ENCODE data around the gene SOWAHC. TPM values are rescaled to one million over a fixed set of nuclear protein-coding genes. Genes with fewer than 3 reads are reported as not detected.

The SOWAHC gene
- total RNA-seq, 1 experiment from 2014 or later = 20.1 TPM

DNA sequence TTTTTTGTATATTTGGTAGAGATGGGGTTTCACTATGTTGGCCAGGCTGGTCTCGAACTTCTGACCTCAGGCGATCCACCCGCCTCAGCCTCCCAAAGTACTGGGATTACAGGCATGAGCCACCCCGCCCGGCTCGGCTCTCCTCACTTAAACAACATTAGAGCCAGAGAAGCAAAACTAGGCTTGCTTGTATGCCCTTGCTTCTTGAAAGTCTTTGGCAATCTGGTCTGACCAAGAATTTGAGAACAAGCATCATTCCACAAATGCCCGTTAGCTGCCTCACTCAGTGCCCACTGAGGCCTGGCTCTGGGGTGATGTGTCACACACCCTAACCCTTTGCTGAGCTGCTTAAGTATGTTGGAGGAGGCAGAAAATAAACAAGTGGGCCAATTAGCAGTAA is 33.5 kb downstream of the SOWAHC start:
- no peak for DNase-seq

DNA sequence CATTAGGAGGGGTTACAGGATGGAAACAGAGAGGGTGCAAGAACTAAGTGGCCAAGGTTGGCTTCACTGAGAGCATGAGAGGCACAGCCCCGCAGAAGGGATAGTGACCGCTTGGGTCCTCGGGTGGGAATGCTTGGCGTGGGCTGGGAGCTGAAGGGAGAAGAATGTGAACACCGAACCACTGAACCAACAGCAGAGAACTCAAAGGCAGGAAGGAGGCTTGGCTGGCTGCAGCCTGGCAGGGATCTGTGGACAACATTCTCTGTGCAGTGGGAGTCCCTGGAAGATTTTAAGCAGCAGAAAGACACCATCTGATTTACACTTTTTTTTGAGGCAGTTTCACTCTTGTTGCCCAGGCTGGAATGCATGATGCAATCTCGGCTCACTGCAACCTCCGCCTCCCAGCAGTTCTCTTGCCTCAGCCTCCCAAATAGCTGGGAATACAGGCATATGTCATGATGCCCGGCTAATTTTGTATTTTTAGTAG is 33.9 kb downstream of the SOWAHC start:
- Histone ChIP-seq H3K27me3 (ENCODE audit: control insufficient read depth, insufficient read depth, low read length) (no peaks in the 10 kb centered on the region), H3K36me3 (replicated peaks; ENCODE audit: control insufficient read depth, insufficient read depth, low read length) (no peaks in the 10 kb centered on the region), H3K4me3 (ENCODE audit: insufficient read depth, low read depth, low read length) (no peak overlapping the region)
- DNase-seq = no peak

More for the DNA sequence above, 33.5 kb downstream of the SOWAHC start:
- Histone ChIP-seq H3K4me3 (ENCODE audit: insufficient read depth, low read depth, low read length) (no peak overlapping the region), H3K36me3 (replicated peaks; ENCODE audit: control insufficient read depth, insufficient read depth, low read length) (no peaks in the 10 kb centered on the region), H3K27me3 (ENCODE audit: control insufficient read depth, insufficient read depth, low read length) (no peaks in the 10 kb centered on the region)

DNA sequence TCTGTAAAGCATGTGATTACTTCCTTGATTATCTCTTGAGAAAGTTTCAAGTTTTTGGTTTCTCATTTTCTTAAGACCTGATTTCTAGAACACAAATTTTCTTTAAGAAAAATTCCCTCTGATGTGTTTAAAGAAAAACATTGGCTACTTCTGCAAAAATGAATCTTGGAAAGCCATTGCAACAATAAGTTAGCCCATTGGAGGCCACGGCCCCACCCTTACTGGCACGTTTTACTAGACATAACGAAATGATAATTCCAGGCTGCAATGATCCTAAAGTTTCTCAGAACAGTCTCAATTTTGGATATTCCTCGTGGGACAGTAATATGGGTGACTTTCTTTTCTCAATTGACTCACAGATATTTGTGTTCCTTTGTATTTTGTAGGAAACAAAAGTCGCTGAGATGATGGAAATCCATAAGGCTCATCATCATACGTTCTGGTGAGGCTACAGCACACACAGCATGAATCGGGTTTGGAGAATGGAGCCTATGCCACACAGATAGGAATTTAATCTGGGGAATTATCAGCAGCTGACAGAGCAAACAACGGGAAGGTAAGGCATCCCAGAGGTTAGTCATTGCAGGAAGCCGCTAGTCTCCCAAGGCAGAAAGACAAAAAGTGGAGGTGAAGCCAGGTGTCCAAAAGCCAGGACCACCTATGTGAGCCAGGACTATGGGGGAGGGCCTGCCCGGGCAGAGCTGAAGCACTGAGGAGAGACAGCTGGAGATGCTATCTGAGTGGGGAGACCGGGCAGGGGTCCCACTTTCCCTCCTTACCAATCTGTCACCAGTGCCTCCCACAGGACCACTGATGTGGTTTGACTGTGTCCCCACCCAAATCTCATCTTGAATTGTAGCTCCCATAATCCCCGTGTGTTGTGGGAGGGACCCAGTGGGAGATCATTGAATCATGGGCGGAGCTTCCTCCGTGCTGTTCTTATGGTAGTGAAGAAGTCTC is 35.9 kb downstream of the SOWAHC start:
- Histone ChIP-seq H3K4me3 (ENCODE audit: insufficient read depth, low read depth, low read length) (no peak overlapping the region), H3K36me3 (replicated peaks; ENCODE audit: control insufficient read depth, insufficient read depth, low read length) (no peaks in the 10 kb centered on the region), H3K27me3 (ENCODE audit: control insufficient read depth, insufficient read depth, low read length) (no peaks in the 10 kb centered on the region)
- DNase-seq = no peak

- no peaks in the 10 kb centered on the region for H3K27me3 ChIP-seq (ENCODE audit: control insufficient read depth, insufficient read depth, low read length)
- no peak overlapping the region for H3K4me3 ChIP-seq (ENCODE audit: insufficient read depth, low read depth, low read length)
These were observed 40.3 kb downstream of the SOWAHC start for GRCh38 chr2:109654326-109655050.

DNA sequence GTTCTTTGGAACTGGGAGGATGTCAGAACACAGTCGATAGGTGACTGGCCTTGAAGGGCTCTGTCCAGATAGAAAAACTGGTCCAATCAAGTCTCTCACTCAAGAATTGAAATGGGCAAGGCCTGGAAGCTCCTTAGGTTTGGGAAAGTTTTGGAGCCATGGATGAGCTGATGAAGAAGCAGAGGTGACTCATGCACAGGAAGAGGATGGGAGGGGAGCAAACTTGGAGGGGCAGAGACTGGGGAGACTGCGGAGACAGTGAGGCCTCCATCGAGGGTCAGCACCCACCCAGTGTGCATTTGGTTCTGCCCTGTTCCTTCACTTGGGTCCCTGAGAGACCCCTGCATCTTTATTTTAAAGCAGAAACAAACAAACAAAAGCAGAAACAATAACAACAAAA is 41.1 kb downstream of the SOWAHC start:
- no peak for DNase-seq
- Histone ChIP-seq H3K36me3 (replicated peaks; ENCODE audit: control insufficient read depth, insufficient read depth, low read length) (no peaks in the 10 kb centered on the region), H3K4me3 (ENCODE audit: insufficient read depth, low read depth, low read length) (no peak overlapping the region), H3K27me3 (ENCODE audit: control insufficient read depth, insufficient read depth, low read length) (no peaks in the 10 kb centered on the region)

More at GRCh38 chr2:109654326-109655050, 40.3 kb downstream of the SOWAHC start:
- DNase-seq = no peak
- H3K36me3 ChIP-seq (replicated peaks; ENCODE audit: control insufficient read depth, insufficient read depth, low read length) = no peaks in the 10 kb centered on the region

DNA sequence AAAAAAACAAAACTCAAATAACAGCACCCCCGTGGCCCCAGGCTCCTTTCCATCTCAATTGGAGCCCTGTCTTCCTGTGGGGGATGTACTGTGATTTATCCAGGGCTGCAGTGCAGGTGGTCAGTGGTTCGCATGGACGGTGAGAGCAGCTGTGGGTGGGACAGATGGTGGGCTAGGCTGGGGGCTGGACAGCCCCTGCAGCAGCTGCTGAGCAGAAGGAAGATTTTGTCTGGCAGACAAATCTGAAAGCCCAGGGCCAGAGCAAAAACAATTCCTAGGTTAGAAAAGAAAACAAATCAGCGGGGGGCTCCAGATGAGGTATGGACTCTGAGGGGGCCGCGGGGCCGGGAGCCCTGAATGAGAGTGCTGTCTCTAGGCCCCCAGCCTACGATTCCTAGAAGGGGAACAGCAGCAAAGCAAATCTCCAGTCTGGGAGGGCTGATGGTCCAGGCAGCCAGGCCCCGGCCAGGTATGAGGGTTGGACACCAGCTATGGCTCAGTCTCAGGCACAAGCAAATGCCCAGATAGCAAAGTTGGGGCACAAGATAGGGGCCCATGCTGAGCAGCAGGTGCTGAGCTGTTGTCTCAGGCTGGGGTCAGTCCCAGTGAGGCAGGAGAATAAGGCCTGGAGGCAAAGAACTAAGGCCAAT is 45.4 kb downstream of the SOWAHC start:
- no peak overlapping the region for H3K4me3 ChIP-seq (ENCODE audit: insufficient read depth, low read depth, low read length)

GRCh38 chr2:109660046-109660860 is 46.1 kb downstream of the SOWAHC start:
- no peaks in the 10 kb centered on the region for H3K27me3 ChIP-seq (ENCODE audit: control insufficient read depth, insufficient read depth, low read length)
- no peak for DNase-seq
- no peak overlapping the region for H3K4me3 ChIP-seq (ENCODE audit: insufficient read depth, low read depth, low read length)
- no peaks in the 10 kb centered on the region for H3K36me3 ChIP-seq (replicated peaks; ENCODE audit: control insufficient read depth, insufficient read depth, low read length)

More for the DNA sequence above, 45.4 kb downstream of the SOWAHC start:
- DNase-seq = peak; percentile 41
- Histone ChIP-seq H3K27me3 (ENCODE audit: control insufficient read depth, insufficient read depth, low read length) (no peaks in the 10 kb centered on the region), H3K36me3 (replicated peaks; ENCODE audit: control insufficient read depth, insufficient read depth, low read length) (no peaks in the 10 kb centered on the region)

DNA sequence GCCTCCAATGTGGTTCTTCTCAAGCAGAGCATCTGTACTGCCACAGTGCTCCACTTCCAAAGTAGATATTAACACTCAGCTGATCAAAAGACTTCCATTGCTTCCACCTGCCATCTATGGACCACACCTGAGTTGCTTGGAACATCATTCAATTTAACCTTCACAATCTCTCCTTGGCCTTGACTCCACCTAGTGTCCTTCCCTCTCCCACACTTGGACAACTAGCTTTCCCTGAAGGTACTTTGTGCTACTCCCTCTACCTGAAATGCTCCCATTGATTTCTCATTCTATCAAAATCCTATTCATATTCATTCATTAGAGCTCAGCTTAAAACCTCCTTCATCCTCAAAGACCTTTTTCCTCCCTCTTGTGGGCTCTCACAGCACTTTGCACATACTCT is 48.7 kb downstream of the SOWAHC start:
- no peak for DNase-seq
- Histone ChIP-seq H3K27me3 (ENCODE audit: control insufficient read depth, insufficient read depth, low read length) (no peaks in the 10 kb centered on the region), H3K36me3 (replicated peaks; ENCODE audit: control insufficient read depth, insufficient read depth, low read length) (no peaks in the 10 kb centered on the region), H3K4me3 (ENCODE audit: insufficient read depth, low read depth, low read length) (no peak overlapping the region)

DNA sequence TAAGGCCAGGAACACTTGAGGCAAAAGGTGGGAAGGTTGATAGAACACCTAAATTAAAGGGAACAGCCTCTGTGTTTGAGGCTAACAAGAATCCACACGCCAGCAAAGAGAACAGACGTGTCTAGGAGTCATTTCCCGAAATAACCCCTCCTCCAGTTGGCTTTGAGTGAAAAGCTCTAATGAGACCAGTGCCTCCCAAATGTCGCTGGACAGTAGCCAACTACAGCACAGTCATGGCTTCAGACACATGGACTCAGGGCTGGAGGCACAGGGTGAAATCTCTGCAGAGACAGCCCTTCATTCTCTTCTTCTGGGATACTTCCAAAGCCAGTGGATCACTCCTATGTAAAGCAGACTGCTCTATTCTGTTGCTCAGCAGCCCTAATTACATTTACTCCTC is 49.6 kb downstream of the SOWAHC start:
- Histone ChIP-seq H3K27me3 (ENCODE audit: control insufficient read depth, insufficient read depth, low read length) (no peaks in the 10 kb centered on the region), H3K36me3 (replicated peaks; ENCODE audit: control insufficient read depth, insufficient read depth, low read length) (no peaks in the 10 kb centered on the region), H3K4me3 (ENCODE audit: insufficient read depth, low read depth, low read length) (no peak overlapping the region)
- DNase-seq = no peak

- H3K27me3 ChIP-seq (ENCODE audit: control insufficient read depth, insufficient read depth, low read length) = no peaks in the 10 kb centered on the region
- no peaks in the 10 kb centered on the region for H3K36me3 ChIP-seq (replicated peaks; ENCODE audit: control insufficient read depth, insufficient read depth, low read length)
- DNase-seq = no peak
- H3K4me3 ChIP-seq (ENCODE audit: insufficient read depth, low read depth, low read length) = no peak overlapping the region
These were observed 52.3 kb downstream of the SOWAHC start for GRCh38 chr2:109666466-109666865.

Other genes starting within 250 kb of the SOWAHC start
- gene SEPTIN10, start 398 bp upstream of the SOWAHC start, total RNA-seq (2014; rRNA removed; shearing (Covaris generic)) = 57.5 and 65.4 TPM in 2 replicates
- 18.4 and 18.6 TPM in 2 replicates for gene RGPD5, start 179.9 kb downstream of the SOWAHC start, total RNA-seq (2014; rRNA removed; shearing (Covaris generic))

Measured in H7 (cell line).